Neural crest cell (in vitro differentiated cells): Measurements from ENCODE around the gene TNFAIP8. TPM values are rescaled to one million over a fixed set of nuclear protein-coding genes. Genes with fewer than 3 reads are reported as not detected.

Experiments
- DNase-seq: peaks from one replicate; pipeline ENCODE4 v3.0.0; 2021; ENCODE audit warnings: low read depth, mixed read lengths, low spot score
- H3K27ac Mint-ChIP-seq: one replicate; pipeline ENCODE4 v1.8.0; 2021; ENCODE audit warnings: mild to moderate bottlenecking, mixed read lengths; ENCODE audit not compliant: unreplicated experiment
- H3K27me3 Mint-ChIP-seq: 2 replicates; pipeline ENCODE4 v1.8.0; 2021; ENCODE audit warnings: low read depth, mild to moderate bottlenecking, mixed read lengths
- H3K36me3 Mint-ChIP-seq: 2 replicates; pipeline ENCODE4 v1.8.0; 2021; ENCODE audit warnings: low read depth, mild to moderate bottlenecking, mixed read lengths
- H3K4me1 Mint-ChIP-seq: 2 replicates; pipeline ENCODE4 v1.8.0; 2021; ENCODE audit warnings: mixed read lengths
- H3K4me3 Mint-ChIP-seq: one replicate; pipeline ENCODE4 v1.8.0; 2021; ENCODE audit warnings: mild to moderate bottlenecking, mixed read lengths
- H3K9me3 Mint-ChIP-seq: 2 replicates; pipeline ENCODE4 v1.8.0; 2021; ENCODE audit warnings: mixed read lengths
- total RNA-seq: library from RNA; stranded (reverse); gene quantifications from 2 replicates; pipeline ENCODE4 v1.2.1, GENCODE V29; 2021
- TF ChIP-seq, protein P1 (sequence below): fragments of 200-600 bp; sonication (generic); conservative IDR thresholded peaks from 2 replicates; pipeline ENCODE4 v1.5.0; 2021; ENCODE audit warnings: antibody characterized with exemption, mild to moderate bottlenecking

The TNFAIP8 gene
- total RNA-seq, 1 donor from 2014 or later: 8.6 TPM

DNA sequence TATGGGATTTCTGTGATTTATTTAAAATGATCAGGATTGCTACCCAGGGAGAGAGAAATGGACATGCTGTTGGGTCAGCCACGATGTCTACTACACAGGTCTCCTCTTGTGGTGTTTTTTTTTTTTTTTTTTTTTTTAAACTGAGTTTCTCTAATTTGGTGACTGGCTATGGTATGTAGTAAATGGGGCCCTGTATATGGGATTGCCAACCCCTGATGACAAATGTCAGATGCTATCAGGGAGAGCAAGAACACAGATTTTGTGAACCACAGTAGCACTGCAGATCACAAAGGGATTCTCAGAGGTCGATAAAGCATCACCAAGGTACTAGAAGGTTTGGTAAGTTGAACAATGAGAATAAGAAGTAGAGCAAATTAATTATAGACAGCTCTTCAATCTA lies 16.5 kb upstream of the TNFAIP8 start:
- Mint-ChIP-seq H3K4me3 (no peak overlapping the region), H3K27ac (no peak overlapping the region), H3K9me3 (no peaks in the 10 kb centered on the region), H3K36me3 (no peaks in the 10 kb centered on the region), H3K27me3 (no peaks in the 10 kb centered on the region), H3K4me1 (no peaks in the 10 kb centered on the region)
- TF ChIP-seq, protein P1, sequence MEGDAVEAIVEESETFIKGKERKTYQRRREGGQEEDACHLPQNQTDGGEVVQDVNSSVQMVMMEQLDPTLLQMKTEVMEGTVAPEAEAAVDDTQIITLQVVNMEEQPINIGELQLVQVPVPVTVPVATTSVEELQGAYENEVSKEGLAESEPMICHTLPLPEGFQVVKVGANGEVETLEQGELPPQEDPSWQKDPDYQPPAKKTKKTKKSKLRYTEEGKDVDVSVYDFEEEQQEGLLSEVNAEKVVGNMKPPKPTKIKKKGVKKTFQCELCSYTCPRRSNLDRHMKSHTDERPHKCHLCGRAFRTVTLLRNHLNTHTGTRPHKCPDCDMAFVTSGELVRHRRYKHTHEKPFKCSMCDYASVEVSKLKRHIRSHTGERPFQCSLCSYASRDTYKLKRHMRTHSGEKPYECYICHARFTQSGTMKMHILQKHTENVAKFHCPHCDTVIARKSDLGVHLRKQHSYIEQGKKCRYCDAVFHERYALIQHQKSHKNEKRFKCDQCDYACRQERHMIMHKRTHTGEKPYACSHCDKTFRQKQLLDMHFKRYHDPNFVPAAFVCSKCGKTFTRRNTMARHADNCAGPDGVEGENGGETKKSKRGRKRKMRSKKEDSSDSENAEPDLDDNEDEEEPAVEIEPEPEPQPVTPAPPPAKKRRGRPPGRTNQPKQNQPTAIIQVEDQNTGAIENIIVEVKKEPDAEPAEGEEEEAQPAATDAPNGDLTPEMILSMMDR: no peak
- no peak for DNase-seq

DNA sequence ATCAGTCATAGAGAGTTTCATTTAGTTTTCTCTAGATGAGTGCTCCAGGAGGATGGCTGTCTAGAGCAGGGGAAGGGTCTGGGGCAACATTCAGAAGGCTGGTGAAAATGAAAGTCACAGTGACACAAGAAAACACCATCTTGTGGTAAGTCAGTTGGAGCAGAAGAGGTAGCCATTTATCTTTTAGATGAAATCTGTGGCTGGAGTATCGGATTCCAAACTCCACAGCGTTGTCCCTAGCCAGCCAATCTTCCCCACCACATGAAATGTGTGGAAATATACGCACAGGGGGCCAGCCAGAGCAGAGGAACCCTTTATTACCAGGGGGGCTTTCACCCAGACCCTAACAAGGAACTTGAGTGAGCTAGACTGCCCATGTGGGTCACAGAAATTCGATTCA lies 15.9 kb upstream of the TNFAIP8 start:
- Mint-ChIP-seq H3K27ac (no peak overlapping the region), H3K27me3 (no peaks in the 10 kb centered on the region), H3K9me3 (no peaks in the 10 kb centered on the region), H3K4me3 (no peak overlapping the region), H3K36me3 (no peaks in the 10 kb centered on the region), H3K4me1 (no peaks in the 10 kb centered on the region)
- TF ChIP-seq, protein P1: no peak
- DNase-seq: no peak

DNA sequence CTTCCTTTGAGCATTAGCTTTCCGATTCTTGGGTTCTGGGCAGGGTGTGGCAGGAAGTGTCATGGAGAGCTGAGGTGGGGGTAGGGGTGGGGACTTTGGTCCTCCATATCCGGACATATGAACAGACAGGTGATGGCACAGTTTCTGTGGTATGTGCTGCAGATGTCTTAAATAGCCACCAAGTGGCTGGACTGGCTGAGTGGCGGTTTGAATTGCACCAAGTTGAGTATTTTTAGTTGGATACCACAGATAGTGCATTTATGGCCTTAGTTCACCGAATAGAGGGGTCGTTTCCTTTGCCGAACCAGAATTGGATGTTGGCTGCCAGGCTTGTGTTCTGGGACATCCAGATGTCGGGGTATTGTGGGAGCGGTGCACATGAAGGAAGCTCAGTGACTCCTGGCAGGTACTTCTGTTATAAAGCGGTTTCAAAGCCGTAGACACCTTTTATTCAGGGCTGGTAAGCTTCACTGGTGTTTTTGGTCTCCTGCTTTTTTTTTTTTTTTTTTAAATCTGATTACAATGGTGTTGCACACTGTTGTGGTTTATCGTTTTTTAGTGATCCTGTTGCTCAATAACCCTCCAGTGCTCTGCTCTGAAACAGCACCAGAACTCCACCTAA lies 15.1 kb upstream of the TNFAIP8 start:
- no peak for DNase-seq
- H3K27ac Mint-ChIP-seq: no peak overlapping the region
- H3K36me3 Mint-ChIP-seq: no peaks in the 10 kb centered on the region
- no peaks in the 10 kb centered on the region for H3K9me3 Mint-ChIP-seq
- TF ChIP-seq, protein P1: no peak
- no peaks in the 10 kb centered on the region for H3K4me1 Mint-ChIP-seq
- H3K27me3 Mint-ChIP-seq: no peaks in the 10 kb centered on the region
- no peak overlapping the region for H3K4me3 Mint-ChIP-seq

DNA sequence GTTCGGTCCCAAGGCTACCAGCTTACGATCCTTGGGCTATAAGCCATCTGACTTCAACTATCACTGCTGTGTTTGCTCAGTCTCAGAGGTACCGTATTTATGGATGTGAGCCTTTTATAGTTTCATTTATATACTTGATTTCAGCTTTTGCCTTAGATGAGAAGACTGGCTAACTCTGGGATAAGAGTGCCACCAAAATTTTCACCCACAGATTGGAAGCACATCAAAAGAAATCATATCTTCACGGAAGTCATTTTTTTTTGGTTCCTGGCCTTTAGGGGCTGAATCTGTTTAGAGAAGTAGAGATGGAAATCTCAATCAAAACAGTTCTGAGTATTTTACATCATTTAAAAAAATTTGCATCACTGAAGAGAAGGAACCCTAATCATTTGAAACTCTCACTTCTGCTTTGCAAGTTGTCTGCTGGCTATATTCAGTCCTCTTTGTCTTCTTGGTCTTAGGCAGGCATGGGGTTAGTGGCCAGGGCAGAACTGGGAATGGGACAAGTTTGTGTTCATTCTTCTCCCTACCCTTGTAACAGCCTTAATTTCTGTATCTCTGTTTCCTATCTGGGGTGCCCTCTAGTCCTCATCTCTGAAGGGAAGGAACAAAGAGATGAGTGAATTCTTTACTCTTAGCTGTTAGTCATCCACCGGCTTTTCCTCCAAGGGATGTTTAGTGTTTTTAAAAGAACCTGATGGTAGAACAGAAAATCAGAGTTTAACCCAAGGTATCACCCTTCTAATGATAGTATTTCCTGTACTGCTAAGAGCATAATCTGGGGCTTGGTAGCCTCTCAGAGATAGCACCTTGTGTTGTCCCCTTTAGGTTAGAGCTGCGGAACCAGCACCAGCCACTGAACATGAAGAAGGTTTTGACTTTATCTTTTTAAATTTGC lies 14.1 kb upstream of the TNFAIP8 start:
- Mint-ChIP-seq H3K27me3 (no peaks in the 10 kb centered on the region), H3K27ac (no peak overlapping the region), H3K9me3 (no peaks in the 10 kb centered on the region), H3K36me3 (no peaks in the 10 kb centered on the region), H3K4me3 (no peak overlapping the region), H3K4me1 (no peaks in the 10 kb centered on the region)
- no peak for DNase-seq
- TF ChIP-seq, protein P1: no peak

DNA sequence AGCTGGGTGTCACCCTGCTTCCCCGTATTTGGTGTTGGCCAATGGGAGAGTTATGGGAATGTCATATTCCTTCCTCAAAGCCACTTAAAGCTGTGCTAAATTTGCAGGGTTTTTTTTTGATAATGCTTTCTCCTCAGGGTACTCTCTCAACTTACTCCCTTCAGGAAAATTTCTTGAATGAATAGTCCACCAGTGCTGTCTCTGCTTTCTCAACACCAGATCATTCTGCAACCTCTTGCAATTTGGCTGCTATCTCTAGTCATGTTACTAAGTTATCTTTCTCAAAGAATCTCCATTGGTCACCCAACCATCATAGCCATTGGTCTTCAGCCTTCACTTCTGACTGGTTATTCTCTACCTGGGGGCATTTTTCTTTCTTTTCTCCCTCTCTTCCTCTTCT lies 13.4 kb upstream of the TNFAIP8 start:
- no peak for DNase-seq
- Mint-ChIP-seq H3K9me3 (no peaks in the 10 kb centered on the region), H3K27me3 (no peaks in the 10 kb centered on the region), H3K4me1 (peaks cover 1% of the 10 kb centered on the region), H3K36me3 (no peaks in the 10 kb centered on the region), H3K27ac (no peak overlapping the region), H3K4me3 (no peak overlapping the region)
- TF ChIP-seq, protein P1: no peak
